GM21786 (cell line): ENCODE data around the gene ATP5F1B.

Source experiments
- ATAC-seq: cut with Tn5 transposase; IDR thresholded peaks from one replicate; pipeline ENCODE4 v1.9.1; 2021; ENCODE audit not compliant: unreplicated experiment

Gene ATP5F1B

GRCh38 chr12:56645717-56646446, at the start of gene ATP5F1B:
ATP5F1B (minus strand) TSS chr12:56645984; CDS start chr12:56645963, 21 bp downstream.
- peak; percentile 99 for ATAC-seq

- no peak for ATAC-seq
These were observed 48.4 kb upstream of the ATP5F1B start for GRCh38 chr12:56694161-56694560.

- ATAC-seq, result no peak
These were observed 43.0 kb upstream of the ATP5F1B start for GRCh38 chr12:56688846-56689109.

- peak; percentile 65 for ATAC-seq
These were observed 42.5 kb upstream of the ATP5F1B start, which contains the start of gene PTGES3 for GRCh38 chr12:56688129-56688845. PTGES3 (minus strand) TSS chr12:56688284; CDS start chr12:56687999, 285 bp downstream.

GRCh38 chr12:56687223-56688128, 41.7 kb upstream of the ATP5F1B start:
- ATAC-seq, result peak; percentile 0

- ATAC-seq, result no peak
These were observed 39.1 kb upstream of the ATP5F1B start for GRCh38 chr12:56684745-56685359.

GRCh38 chr12:56682323-56682722, 36.5 kb upstream of the ATP5F1B start:
- no peak for ATAC-seq

GRCh38 chr12:56679883-56680575, 34.2 kb upstream of the ATP5F1B start:
- ATAC-seq, result no peak

- no peak for ATAC-seq
These were observed 33.1 kb upstream of the ATP5F1B start for GRCh38 chr12:56678852-56679251.

GRCh38 chr12:56677680-56678079, 31.9 kb upstream of the ATP5F1B start:
- ATAC-seq, result peak; percentile 64

GRCh38 chr12:56676851-56677580, 31.2 kb upstream of the ATP5F1B start:
- ATAC-seq, result no peak

- ATAC-seq, result no peak
These were observed 25.8 kb upstream of the ATP5F1B start for GRCh38 chr12:56671608-56672007.

- ATAC-seq, result no peak
These were observed 25.1 kb upstream of the ATP5F1B start for GRCh38 chr12:56670836-56671235.

- ATAC-seq, result no peak
These were observed 22.3 kb upstream of the ATP5F1B start for GRCh38 chr12:56668197-56668457.

- no peak for ATAC-seq
These were observed 16.3 kb upstream of the ATP5F1B start for GRCh38 chr12:56661979-56662638.

- no peak for ATAC-seq
These were observed 15.8 kb upstream of the ATP5F1B start for GRCh38 chr12:56661560-56661959.

- ATAC-seq, result no peak
These were observed 13.1 kb upstream of the ATP5F1B start for GRCh38 chr12:56658921-56659320.

- ATAC-seq, result no peak
These were observed 11.9 kb upstream of the ATP5F1B start for GRCh38 chr12:56657416-56658379.
